Smooth muscle cell (in vitro differentiated cells): ENCODE measurements around the gene HSPA1L. TPM values are rescaled to one million over a fixed set of nuclear protein-coding genes. Genes with fewer than 3 reads are reported as not detected.

ENCODE experiments used
- DNase-seq: peaks from one replicate; lab custom pipeline; 2025; ENCODE audit not compliant: unreplicated experiment; lab: John Stamatoyannopoulos, UW
- H2AFZ ChIP-seq: fragments of 200-600 bp; sonication (generic); 2 replicates; pipeline ENCODE4 v1.6.0; 2016; ENCODE audit warnings: antibody characterized with exemption, low read depth, mild to moderate bottlenecking
- H3F3A ChIP-seq: fragments of 200-600 bp; sonication (generic); 2 replicates; pipeline ENCODE4 v1.6.0; 2017; ENCODE audit warnings: antibody characterized with exemption, low read depth
- H3K27ac ChIP-seq: fragments of 200-600 bp; sonication (generic); 2 replicates; pipeline ENCODE4 v1.5.1; 2016; ENCODE audit warnings: low read depth, mild to moderate bottlenecking
- H3K27me3 ChIP-seq: fragments of 200-600 bp; sonication (generic); 2 replicates; pipeline ENCODE4 v1.6.1; 2016; ENCODE audit warnings: low read depth, mild to moderate bottlenecking
- H3K36me3 ChIP-seq: fragments of 200-600 bp; sonication (generic); 2 replicates; pipeline ENCODE4 v1.5.1; 2016; ENCODE audit warnings: low read depth
- H3K4me1 ChIP-seq: fragments of 200-600 bp; sonication (generic); 2 replicates; pipeline ENCODE4 v1.5.1; 2016; ENCODE audit warnings: low read depth
- H3K4me2 ChIP-seq: fragments of 200-600 bp; sonication (generic); 2 replicates; pipeline ENCODE4 v1.6.0; 2016; ENCODE audit warnings: mild to moderate bottlenecking
- H3K4me3 ChIP-seq: fragments of 200-600 bp; sonication (generic); 2 replicates; pipeline ENCODE4 v1.5.1; 2016; ENCODE audit warnings: mild to moderate bottlenecking
- H3K79me2 ChIP-seq: fragments of 200-600 bp; sonication (generic); 2 replicates; pipeline ENCODE4 v1.6.0; 2016; ENCODE audit warnings: low read depth, mild to moderate bottlenecking
- H3K9ac ChIP-seq: fragments of 200-600 bp; sonication (generic); 2 replicates; pipeline ENCODE4 v1.6.0; 2016; ENCODE audit warnings: low read depth
- H3K9me3 ChIP-seq: fragments of 200-600 bp; sonication (generic); replicated peaks from 2 replicates; pipeline ENCODE4 v1.5.1; 2016; ENCODE audit warnings: low read depth
- H4K20me1 ChIP-seq: fragments of 200-600 bp; sonication (generic); 2 replicates; pipeline ENCODE4 v1.6.0; 2016; ENCODE audit warnings: low read depth
- CTCF ChIP-seq: fragments of 200-600 bp; sonication (generic); IDR thresholded peaks from 2 replicates; pipeline ENCODE4 v1.5.1; 2017; ENCODE audit warnings: borderline replicate concordance, mild to moderate bottlenecking, antibody characterized with exemption; ENCODE audit not compliant: insufficient read depth, poor library complexity, severe bottlenecking
- WGBS: methylation state at CpG from one replicate; pipeline ENCODE4 v1.1.7; 2016; ENCODE audit warnings: low lambda C conversion rate; 5-methylcytosine and 5-hydroxymethylcytosine counted together
- polyA plus RNA-seq: library from polyadenylated mRNA; unstranded; fragments of >200 nt; fragmentation: Nextera tagmentation; extraction: Ambion mirVana; gene quantifications from 2 replicates; pipeline ENCODE4 v1.2.1, GENCODE V29; 2016
- small RNA-seq: library from RNA; depleted of rRNA; stranded (forward); fragments of <200 nt; gene quantifications from one replicate; pipeline ENCODE3, GENCODE V24; 2014
- total RNA-seq: library from RNA; depleted of rRNA; stranded (reverse); fragments of >200 nt; gene quantifications from 2 replicates; pipeline ENCODE4 v1.2.3, GENCODE V29; 2014

Gene HSPA1L
- total and polyA plus RNA-seq, 2 experiments from 2014 or later, result 0.19 to 0.63 TPM

- Histone ChIP-seq H3K4me2 (no peak overlapping the region), H3K9ac (no peak overlapping the region), H3K36me3 (no peaks in the 10 kb centered on the region), H3K27ac (no peak overlapping the region), H3F3A (no peaks in the 10 kb centered on the region), H3K4me3 (no peak overlapping the region), H2AFZ (no peak overlapping the region), H3K9me3 (no peaks in the 10 kb centered on the region), H3K79me2 (no peaks in the 10 kb centered on the region), H4K20me1 (no peaks in the 10 kb centered on the region), H3K27me3 (no peaks in the 10 kb centered on the region), H3K4me1 (peaks cover 13% of the 10 kb centered on the region)
- no peak for TF ChIP-seq CTCF
- no peak for DNase-seq
- WGBS, result 98% methylated on average over 5 of the region's 5 CpGs
Observed at GRCh38 chr6:31760790-31761189, 54.3 kb downstream of the HSPA1L start.

Small RNA genes within 50 kb of the gene (small RNA-seq; reads per million reads assigned to genes)
- gene MSH5-SAPCD1 (not detected), gene RF00019 (not detected), gene SAPCD1 (0.08 reads per million), gene SNORD48 (600 reads per million, percentile 99 among the genes with 10 or more reads in this experiment), gene SNORD52 (not detected)

Other genes with a start within 250 kb of the HSPA1L start
Only the 30 nearest of the 40 such genes appear.
- 75.9 and 123 TPM in 2 replicates for gene BAG6, start 162.6 kb downstream of the HSPA1L start, total RNA-seq
- 74.8 and 85.8 TPM in 2 replicates for gene BAG6, start 162.6 kb downstream of the HSPA1L start, polyA plus RNA-seq
- gene APOM, start 159.4 kb downstream of the HSPA1L start, total RNA-seq, result 2.3 and 2.7 TPM in 2 replicates
- gene APOM, start 159.4 kb downstream of the HSPA1L start, polyA plus RNA-seq, result 1.1 and 2.7 TPM in 2 replicates
- 7.1 and 8.9 TPM in 2 replicates for gene C6orf47, start 154.5 kb downstream of the HSPA1L start, total RNA-seq
- 15.5 and 20.1 TPM in 2 replicates for gene C6orf47, start 154.5 kb downstream of the HSPA1L start, polyA plus RNA-seq
- 12.5 and 17.2 TPM in 2 replicates for gene GPANK1, start 150.3 kb downstream of the HSPA1L start, total RNA-seq
- 19.6 and 20.1 TPM in 2 replicates for gene GPANK1, start 150.3 kb downstream of the HSPA1L start, polyA plus RNA-seq
- 228 and 313 TPM in 2 replicates for gene CSNK2B, start 149.2 kb downstream of the HSPA1L start, total RNA-seq
- gene CSNK2B, start 149.2 kb downstream of the HSPA1L start, polyA plus RNA-seq, result 195 and 226 TPM in 2 replicates
- gene LY6G5B, start 145.3 kb downstream of the HSPA1L start, total RNA-seq, result 1.5 and 7.5 TPM in 2 replicates
- 5.6 and 16.2 TPM in 2 replicates for gene LY6G5B, start 145.3 kb downstream of the HSPA1L start, polyA plus RNA-seq
- gene LY6G5C, start 134.2 kb downstream of the HSPA1L start, total RNA-seq, result 0.18 and 0.67 TPM in 2 replicates
- 3.8 and 5.2 TPM in 2 replicates for gene LY6G5C, start 134.2 kb downstream of the HSPA1L start, polyA plus RNA-seq
- 24.9 and 32.8 TPM in 2 replicates for gene ABHD16A, start 112.0 kb downstream of the HSPA1L start, total RNA-seq
- gene ABHD16A, start 112.0 kb downstream of the HSPA1L start, polyA plus RNA-seq, result 39.9 and 40.5 TPM in 2 replicates
- gene LY6G6F, start 108.4 kb downstream of the HSPA1L start, total RNA-seq, result not detected in 2 replicates
- gene LY6G6F, start 108.4 kb downstream of the HSPA1L start, polyA plus RNA-seq, result not detected in 2 replicates
- not detected in 2 replicates for gene LY6G6D, start 99.9 kb downstream of the HSPA1L start, total RNA-seq
- gene LY6G6D, start 99.9 kb downstream of the HSPA1L start, polyA plus RNA-seq, result not detected in 2 replicates
- 3.8 and 5.2 TPM in 2 replicates for gene LY6G6C, start 93.5 kb downstream of the HSPA1L start, total RNA-seq
- 3.9 and 7.2 TPM in 2 replicates for gene LY6G6C, start 93.5 kb downstream of the HSPA1L start, polyA plus RNA-seq
- 0.09 TPM in 1 of 2 replicates, not detected in the other for gene MPIG6B, start 91.9 kb downstream of the HSPA1L start, total RNA-seq
- gene MPIG6B, start 91.9 kb downstream of the HSPA1L start, polyA plus RNA-seq, result 1.1 TPM in 1 of 2 replicates, not detected in the other
- 62.9 and 104 TPM in 2 replicates for gene DDAH2, start 86.0 kb downstream of the HSPA1L start, total RNA-seq
- 122 and 134 TPM in 2 replicates for gene DDAH2, start 86.0 kb downstream of the HSPA1L start, polyA plus RNA-seq
- gene CLIC1, start 78.8 kb downstream of the HSPA1L start, total RNA-seq, result 373 and 417 TPM in 2 replicates
- gene CLIC1, start 78.8 kb downstream of the HSPA1L start, polyA plus RNA-seq, result 610 and 628 TPM in 2 replicates
- 10.6 and 15.4 TPM in 2 replicates for gene MSH5, start 75.3 kb downstream of the HSPA1L start, total RNA-seq
- 4.7 and 10.5 TPM in 2 replicates for gene MSH5, start 75.3 kb downstream of the HSPA1L start, polyA plus RNA-seq
- not detected in 2 replicates for gene SAPCD1, start 52.6 kb downstream of the HSPA1L start, total RNA-seq
- 1.4 and 1.8 TPM in 2 replicates for gene SAPCD1, start 52.6 kb downstream of the HSPA1L start, polyA plus RNA-seq
- 0.22 and 0.58 TPM in 2 replicates for gene VWA7, start 38.0 kb downstream of the HSPA1L start, total RNA-seq
- 0.08 and 0.28 TPM in 2 replicates for gene VWA7, start 38.0 kb downstream of the HSPA1L start, polyA plus RNA-seq
- gene VARS1, start 19.5 kb downstream of the HSPA1L start, total RNA-seq, result 31.9 and 60.8 TPM in 2 replicates
- 76.9 and 80.8 TPM in 2 replicates for gene VARS1, start 19.5 kb downstream of the HSPA1L start, polyA plus RNA-seq
- gene LSM2, start 8.3 kb downstream of the HSPA1L start, total RNA-seq, result 62.0 and 91.2 TPM in 2 replicates
- gene LSM2, start 8.3 kb downstream of the HSPA1L start, polyA plus RNA-seq, result 73.6 and 81.6 TPM in 2 replicates
- gene HSPA1A, start 260 bp upstream of the HSPA1L start, total RNA-seq, result 52.6 and 59.5 TPM in 2 replicates
- 61.2 and 71.6 TPM in 2 replicates for gene HSPA1A, start 260 bp upstream of the HSPA1L start, polyA plus RNA-seq
- 33.6 and 43.1 TPM in 2 replicates for gene HSPA1B, start 12.5 kb upstream of the HSPA1L start, total RNA-seq
- 30.7 and 36.7 TPM in 2 replicates for gene HSPA1B, start 12.5 kb upstream of the HSPA1L start, polyA plus RNA-seq
- gene NEU1, start 47.5 kb upstream of the HSPA1L start, total RNA-seq, result 40.0 and 47.5 TPM in 2 replicates
- gene NEU1, start 47.5 kb upstream of the HSPA1L start, polyA plus RNA-seq, result 52.1 and 52.7 TPM in 2 replicates
- gene SLC44A4, start 63.7 kb upstream of the HSPA1L start, total RNA-seq, result 0.72 and 0.85 TPM in 2 replicates
- gene SLC44A4, start 63.7 kb upstream of the HSPA1L start, polyA plus RNA-seq, result 0.30 and 0.52 TPM in 2 replicates
- 17.4 and 17.6 TPM in 2 replicates for gene EHMT2, start 82.4 kb upstream of the HSPA1L start, total RNA-seq
- gene EHMT2, start 82.4 kb upstream of the HSPA1L start, polyA plus RNA-seq, result 33.9 and 38.9 TPM in 2 replicates
- gene ZBTB12, start 86.8 kb upstream of the HSPA1L start, total RNA-seq, result 0.04 and 0.54 TPM in 2 replicates
- 0.39 TPM in 1 of 2 replicates, not detected in the other for gene ZBTB12, start 86.8 kb upstream of the HSPA1L start, polyA plus RNA-seq
- 0.27 TPM in 1 of 2 replicates, not detected in the other for gene C2, start 112.4 kb upstream of the HSPA1L start, total RNA-seq
- gene C2, start 112.4 kb upstream of the HSPA1L start, polyA plus RNA-seq, result 0.37 TPM in 2 replicates
- gene CFB, start 130.8 kb upstream of the HSPA1L start, total RNA-seq, result not detected in 2 replicates
- gene CFB, start 130.8 kb upstream of the HSPA1L start, polyA plus RNA-seq, result 2.3 and 4.1 TPM in 2 replicates
- 78.6 and 91.5 TPM in 2 replicates for gene NELFE, start 143.7 kb upstream of the HSPA1L start, total RNA-seq
- 125 and 134 TPM in 2 replicates for gene NELFE, start 143.7 kb upstream of the HSPA1L start, polyA plus RNA-seq
- gene SKIC2, start 143.9 kb upstream of the HSPA1L start, total RNA-seq, result 24.6 and 27.6 TPM in 2 replicates
- 55.0 and 56.0 TPM in 2 replicates for gene SKIC2, start 143.9 kb upstream of the HSPA1L start, polyA plus RNA-seq
- gene DXO, start 156.9 kb upstream of the HSPA1L start, total RNA-seq, result 7.8 and 11.0 TPM in 2 replicates
- 21.9 and 23.5 TPM in 2 replicates for gene DXO, start 156.9 kb upstream of the HSPA1L start, polyA plus RNA-seq